ENCODE measurements around the gene NDUFAF2.

DNA sequence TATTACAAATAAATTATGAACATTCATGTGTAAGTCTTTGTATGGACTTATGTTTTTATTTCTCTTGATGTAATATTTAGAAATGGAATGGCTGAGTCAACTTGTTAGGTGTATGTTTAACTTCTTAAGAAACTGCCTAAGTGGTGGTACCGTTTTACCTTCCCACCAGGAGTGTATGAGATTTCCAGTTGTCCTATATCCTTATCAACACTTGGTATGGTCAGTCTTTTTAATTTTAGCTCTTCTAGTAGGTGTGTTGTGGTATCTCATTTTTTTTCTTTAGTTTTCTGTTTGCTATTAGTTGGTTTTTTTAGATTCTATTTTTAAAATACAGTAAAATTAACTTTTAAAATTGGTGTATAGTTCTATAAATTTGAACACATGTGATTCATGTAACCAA lies 3.7 kb downstream of the NDUFAF2 start:
- TF ChIP-seq, protein P1, sequence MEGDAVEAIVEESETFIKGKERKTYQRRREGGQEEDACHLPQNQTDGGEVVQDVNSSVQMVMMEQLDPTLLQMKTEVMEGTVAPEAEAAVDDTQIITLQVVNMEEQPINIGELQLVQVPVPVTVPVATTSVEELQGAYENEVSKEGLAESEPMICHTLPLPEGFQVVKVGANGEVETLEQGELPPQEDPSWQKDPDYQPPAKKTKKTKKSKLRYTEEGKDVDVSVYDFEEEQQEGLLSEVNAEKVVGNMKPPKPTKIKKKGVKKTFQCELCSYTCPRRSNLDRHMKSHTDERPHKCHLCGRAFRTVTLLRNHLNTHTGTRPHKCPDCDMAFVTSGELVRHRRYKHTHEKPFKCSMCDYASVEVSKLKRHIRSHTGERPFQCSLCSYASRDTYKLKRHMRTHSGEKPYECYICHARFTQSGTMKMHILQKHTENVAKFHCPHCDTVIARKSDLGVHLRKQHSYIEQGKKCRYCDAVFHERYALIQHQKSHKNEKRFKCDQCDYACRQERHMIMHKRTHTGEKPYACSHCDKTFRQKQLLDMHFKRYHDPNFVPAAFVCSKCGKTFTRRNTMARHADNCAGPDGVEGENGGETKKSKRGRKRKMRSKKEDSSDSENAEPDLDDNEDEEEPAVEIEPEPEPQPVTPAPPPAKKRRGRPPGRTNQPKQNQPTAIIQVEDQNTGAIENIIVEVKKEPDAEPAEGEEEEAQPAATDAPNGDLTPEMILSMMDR (IDR thresholded peaks at IDR 0.05; ENCODE audit: poor library complexity) = no peak
- TF ChIP-seq EZH2 (IDR thresholded peaks at IDR 0.05; ENCODE audit: borderline replicate concordance) (no peak), EZH2phosphoT487 (IDR thresholded peaks at IDR 0.05; ENCODE audit: low read depth, severe bottlenecking, unreplicated experiment) (no peak)
